Mesenchymal stem cell (in vitro differentiated cells and primary cell): ENCODE results near the gene NEGR1.

ENCODE experiments used
- DNase-seq: peaks from one replicate; pipeline ENCODE4 v3.0.0-alpha.2; 2013
- H2AFZ ChIP-seq: one replicate; pipeline ENCODE4 v1.6.1; 2013; ENCODE audit warnings: low read depth, mild to moderate bottlenecking, control low read depth, inconsistent platforms, low read length, moderate library complexity
- H2AK5ac ChIP-seq: 2 replicates; pipeline ENCODE4 v1.6.1; 2013; ENCODE audit warnings: low read length, moderate library complexity, mild to moderate bottlenecking, inconsistent platforms; ENCODE audit not compliant: severe bottlenecking
- H2BK120ac ChIP-seq: one replicate; pipeline ENCODE4 v1.6.1; 2013; ENCODE audit warnings: low read depth, mild to moderate bottlenecking, inconsistent platforms, low read length, moderate library complexity
- H2BK12ac ChIP-seq, 2 experiments: one replicate each; pipeline ENCODE4 v1.6.1; 2013; ENCODE audit warnings: inconsistent platforms in 2 of 2, low read length in 2 of 2, mild to moderate bottlenecking in 2 of 2, moderate library complexity in 2 of 2, control low read depth in 1 of 2
- H2BK15ac ChIP-seq: one replicate; pipeline ENCODE4 v1.6.1; 2013; ENCODE audit warnings: mild to moderate bottlenecking, low read depth, inconsistent platforms; ENCODE audit not compliant: poor library complexity, severe bottlenecking
- H2BK5ac ChIP-seq: 2 replicates; pipeline ENCODE4 v1.6.1; 2013; ENCODE audit warnings: low read depth, mild to moderate bottlenecking, low read length, control low read depth, inconsistent platforms; ENCODE audit not compliant: poor library complexity, severe bottlenecking
- H3K14ac ChIP-seq, 2 experiments: one replicate each; pipeline ENCODE4 v1.6.1; 2013; ENCODE audit warnings: inconsistent platforms in 2 of 2, low read length in 2 of 2, control low read depth in 1 of 2, mild to moderate bottlenecking in 1 of 2, moderate library complexity in 1 of 2
- H3K18ac ChIP-seq, 2 experiments: one replicate each; pipeline ENCODE4 v1.6.1; 2013; ENCODE audit warnings: inconsistent platforms in 2 of 2, low read length in 2 of 2, control low read depth in 1 of 2, low read depth in 1 of 2, mild to moderate bottlenecking in 1 of 2
- H3K23ac ChIP-seq, 2 experiments: one replicate each; pipeline ENCODE4 v1.6.1; 2013; ENCODE audit warnings: inconsistent platforms in 2 of 2, low read length in 2 of 2, mild to moderate bottlenecking in 2 of 2, moderate library complexity in 2 of 2, control low read depth in 1 of 2
- H3K27ac ChIP-seq: 2 replicates; pipeline ENCODE4 v1.5.1; 2013; ENCODE audit warnings: mild to moderate bottlenecking, moderate library complexity, low read length, control low read depth, inconsistent platforms; ENCODE audit not compliant: poor library complexity, severe bottlenecking
- H3K27me3 ChIP-seq, 2 experiments: 2 replicates each; pipeline versions ENCODE4 v1.6.1 to v1.7.0; 2013; ENCODE audit warnings: low read length in 2 of 2, mild to moderate bottlenecking in 2 of 2, moderate library complexity in 2 of 2, control low read depth in 1 of 2, inconsistent platforms in 1 of 2; ENCODE audit not compliant: control insufficient read depth in 1 of 2, insufficient read depth in 1 of 2
- H3K36me3 ChIP-seq, 2 experiments: 2 replicates each; pipeline versions ENCODE4 v1.6.1 to v1.7.0; 2013; ENCODE audit warnings: low read length in 2 of 2, control low read depth in 1 of 2, inconsistent platforms in 1 of 2, low read depth in 1 of 2, mild to moderate bottlenecking in 1 of 2; ENCODE audit not compliant: insufficient read depth in 2 of 2, control insufficient read depth in 1 of 2
- H3K4ac ChIP-seq, 2 experiments: one replicate each; pipeline ENCODE4 v1.6.1; 2013; ENCODE audit warnings: inconsistent platforms in 2 of 2, low read length in 2 of 2, mild to moderate bottlenecking in 2 of 2, moderate library complexity in 2 of 2, control low read depth in 1 of 2, low read depth in 1 of 2
- H3K4me1 ChIP-seq: 2 replicates; pipeline ENCODE4 v1.6.1; 2013; ENCODE audit warnings: low read depth, low read length, control low read depth; ENCODE audit not compliant: control insufficient read depth, insufficient read depth
- H3K4me2 ChIP-seq: 2 replicates; pipeline ENCODE4 v1.6.1; 2013; ENCODE audit warnings: low read length, mild to moderate bottlenecking, inconsistent platforms; ENCODE audit not compliant: poor library complexity, severe bottlenecking
- H3K4me3 ChIP-seq, 2 experiments: 2 replicates each; pipeline versions ENCODE4 v1.5.1 to v1.7.0; 2013; ENCODE audit warnings: low read length in 2 of 2, mild to moderate bottlenecking in 2 of 2, control low read depth in 1 of 2, low read depth in 1 of 2; ENCODE audit not compliant: insufficient read depth in 1 of 2
- H3K79me1 ChIP-seq: replicated peaks from 2 replicates; pipeline ENCODE4 v1.6.1; 2013; ENCODE audit warnings: mild to moderate bottlenecking, control low read depth, low read length, inconsistent platforms; ENCODE audit not compliant: poor library complexity, severe bottlenecking
- H3K9ac ChIP-seq: 2 replicates; pipeline ENCODE4 v1.7.0; 2013; ENCODE audit warnings: mild to moderate bottlenecking, low read length, moderate library complexity
- H3K9me3 ChIP-seq: 2 replicates; pipeline ENCODE4 v1.7.0; 2013; ENCODE audit warnings: mild to moderate bottlenecking, low read length; ENCODE audit not compliant: control insufficient read depth
- H4K8ac ChIP-seq: one replicate; pipeline ENCODE4 v1.6.1; 2013; ENCODE audit warnings: inconsistent platforms, mild to moderate bottlenecking, low read length, moderate library complexity
- H4K91ac ChIP-seq: one replicate; pipeline ENCODE4 v1.6.1; 2013; ENCODE audit warnings: mild to moderate bottlenecking, low read length, inconsistent platforms
- WGBS: methylation state at CpG from one replicate; pipeline ENCODE4 v1.1.7; 2013; ENCODE audit warnings: mixed read lengths; 5-methylcytosine and 5-hydroxymethylcytosine counted together

NEGR1 gene

DNA sequence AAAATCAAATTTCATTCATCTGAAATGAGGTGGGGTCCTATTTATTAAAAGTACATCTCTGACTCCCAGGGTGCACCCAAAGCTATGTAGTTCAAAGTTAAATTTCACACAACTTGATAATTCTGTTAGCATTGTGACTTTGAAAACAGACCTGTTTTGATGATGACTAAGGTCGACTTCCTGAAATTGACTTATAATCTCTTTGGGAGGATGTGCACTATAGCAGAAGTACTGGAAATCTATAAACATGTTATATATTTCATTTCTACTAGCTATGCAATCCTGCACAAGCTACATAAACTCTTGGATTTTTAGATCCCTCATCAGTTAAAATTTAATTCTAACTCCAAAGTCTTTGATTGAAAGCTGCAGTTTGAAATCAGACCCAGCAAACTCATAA, 507.6 kb downstream of the NEGR1 start:
- Histone ChIP-seq H3K4me2 (no peak overlapping the region), H2BK15ac (no peak overlapping the region), H2AFZ (no peak overlapping the region), H3K23ac (no peak overlapping the region), H3K18ac (no peak overlapping the region), H3K9me3 (no peaks in the 10 kb centered on the region), H3K79me1 (peaks cover 4% of the 10 kb centered on the region), H3K4ac (no peak overlapping the region), H2BK120ac (no peak overlapping the region), H3K9ac (no peak overlapping the region), H3K14ac (no peak overlapping the region), H3K4me3 (no peak overlapping the region), H4K91ac (no peak overlapping the region), H3K27ac (no peak overlapping the region), H2BK5ac (no peak overlapping the region), H3K36me3 (peaks cover 0 to 5% of the 10 kb centered on the region in 2 experiments), H4K8ac (no peak overlapping the region), H3K4me1 (no peaks in the 10 kb centered on the region), H2AK5ac (no peak overlapping the region), H2BK12ac (no peak overlapping the region), H3K27me3 (no peaks in the 10 kb centered on the region)
- WGBS = no CpG with 5 or more reads among the region's 1 CpG
- DNase-seq = no peak

DNA sequence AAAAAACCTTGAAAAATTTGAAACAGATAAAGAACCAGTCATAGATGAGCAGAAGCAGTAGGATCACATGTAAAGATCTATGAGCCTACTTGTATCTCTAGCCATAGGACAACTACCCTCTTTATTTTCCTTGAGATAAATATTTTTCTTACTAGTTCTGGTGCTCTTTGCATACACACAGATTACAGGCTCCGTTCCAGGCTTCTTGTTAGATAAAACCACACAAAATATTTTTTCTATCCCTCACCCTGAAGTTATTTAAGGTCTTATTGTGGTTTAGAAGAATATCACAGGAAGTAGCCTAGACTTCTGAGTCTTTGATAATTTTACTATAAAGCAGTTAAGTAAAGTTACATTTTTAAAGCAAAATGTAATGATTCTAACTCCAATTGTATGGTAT, 512.2 kb downstream of the NEGR1 start:
- H3K27ac ChIP-seq = no peak overlapping the region
- no peak overlapping the region for H3K14ac ChIP-seq
- peaks cover 7% of the 10 kb centered on the region for H3K79me1 ChIP-seq
- H3K9me3 ChIP-seq = no peaks in the 10 kb centered on the region
- H2BK12ac ChIP-seq = no peak overlapping the region
- H4K8ac ChIP-seq = no peak overlapping the region
- H2AK5ac ChIP-seq = no peak overlapping the region
- no peak overlapping the region for H2AFZ ChIP-seq
- H3K4ac ChIP-seq = no peak overlapping the region
- H3K27me3 ChIP-seq = no peaks in the 10 kb centered on the region
- H3K4me3 ChIP-seq = no peak overlapping the region
- no peak overlapping the region for H3K4me2 ChIP-seq
- no peak overlapping the region for H3K23ac ChIP-seq
- H2BK5ac ChIP-seq = no peak overlapping the region
- H3K9ac ChIP-seq = no peak overlapping the region
- no peak overlapping the region for H4K91ac ChIP-seq
- DNase-seq = no peak
- H3K4me1 ChIP-seq = no peaks in the 10 kb centered on the region
- H3K18ac ChIP-seq = no peak overlapping the region
- no peaks in the 10 kb centered on the region for H3K36me3 ChIP-seq
- no CpG with 5 or more reads among the region's 1 CpG for WGBS
- H2BK15ac ChIP-seq = no peak overlapping the region
- H2BK120ac ChIP-seq = no peak overlapping the region

DNA sequence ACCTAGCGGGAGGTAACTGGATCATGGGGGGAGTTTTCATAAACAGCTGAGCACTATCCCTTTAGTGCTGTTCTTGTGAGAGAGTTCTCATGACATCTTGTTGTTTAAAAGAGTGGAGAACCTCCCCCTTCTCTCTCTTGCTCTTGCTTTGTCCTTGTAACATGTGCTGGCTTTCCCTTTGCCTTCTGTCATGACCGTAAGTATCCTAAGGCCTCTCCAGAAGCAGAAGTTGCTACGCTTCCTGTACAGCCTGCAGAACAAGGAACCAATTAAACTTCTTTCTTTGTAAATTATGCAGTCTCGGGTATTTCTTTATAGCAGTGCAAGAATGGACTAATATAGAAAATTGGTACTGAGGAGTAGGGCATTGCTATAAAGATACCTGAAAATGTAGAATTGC, 515.6 kb downstream of the NEGR1 start:
- Histone ChIP-seq H2AFZ (no peak overlapping the region), H3K27ac (no peak overlapping the region), H2BK12ac (no peak overlapping the region), H3K36me3 (no peaks in the 10 kb centered on the region), H4K91ac (no peak overlapping the region), H3K4me3 (no peak overlapping the region), H2BK120ac (no peak overlapping the region), H3K23ac (no peak overlapping the region), H3K27me3 (no peaks in the 10 kb centered on the region), H3K4me2 (no peak overlapping the region), H3K79me1 (peaks cover 7% of the 10 kb centered on the region), H3K4me1 (no peaks in the 10 kb centered on the region), H3K18ac (no peak overlapping the region), H3K14ac (no peak overlapping the region), H3K4ac (no peak overlapping the region), H3K9me3 (no peaks in the 10 kb centered on the region), H2AK5ac (no peak overlapping the region), H2BK5ac (no peak overlapping the region), H2BK15ac (no peak overlapping the region), H4K8ac (no peak overlapping the region), H3K9ac (no peak overlapping the region)
- 89% methylated on average over 3 of the region's 4 CpGs for WGBS
- DNase-seq = no peak

DNA sequence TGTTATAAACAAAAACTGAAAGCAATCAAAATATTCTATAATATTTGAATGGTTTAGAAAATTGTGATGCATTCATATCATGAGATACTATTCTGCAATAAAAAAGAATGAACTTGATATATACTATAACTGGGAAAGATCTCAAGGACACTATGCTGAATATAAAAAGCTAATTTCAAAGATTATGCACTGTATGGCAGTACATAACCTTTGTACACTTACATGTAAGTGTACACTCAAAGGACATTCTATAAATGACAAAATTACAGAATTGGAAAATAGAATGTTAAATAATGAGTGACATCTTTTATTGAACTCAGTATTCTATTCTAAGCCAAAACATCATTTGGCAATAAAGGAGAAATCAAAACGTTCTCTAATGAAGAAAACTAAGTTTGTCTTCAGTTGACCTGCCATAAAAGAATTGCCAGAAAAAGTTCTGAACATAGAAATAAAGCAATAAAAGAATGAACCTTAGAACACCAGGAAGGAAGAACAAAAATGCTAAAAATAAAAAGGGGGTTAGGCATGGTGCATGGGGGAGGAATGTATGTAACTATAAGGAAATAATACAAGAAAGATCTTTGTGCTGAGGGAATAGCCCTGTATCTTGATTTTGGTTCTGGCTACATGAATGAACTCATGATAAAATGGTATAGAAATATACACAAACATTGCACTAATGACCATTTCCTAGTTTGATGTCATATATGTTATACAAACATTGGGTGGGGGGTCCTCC, 519.7 kb downstream of the NEGR1 start:
- H3K4me2 ChIP-seq = no peak overlapping the region
- no peak overlapping the region for H2AFZ ChIP-seq
- H3K27ac ChIP-seq = no peak overlapping the region
- H3K9ac ChIP-seq = no peak overlapping the region
- no peaks in the 10 kb centered on the region for H3K27me3 ChIP-seq
- no peaks in the 10 kb centered on the region for H3K36me3 ChIP-seq
- no peaks in the 10 kb centered on the region for H3K4me1 ChIP-seq
- H2BK120ac ChIP-seq = no peak overlapping the region
- no peak overlapping the region for H2BK12ac ChIP-seq
- DNase-seq = no peak
- H2BK15ac ChIP-seq = no peak overlapping the region
- no peak overlapping the region for H3K23ac ChIP-seq
- no peak overlapping the region for H3K4ac ChIP-seq
- H4K8ac ChIP-seq = no peak overlapping the region
- H3K18ac ChIP-seq = no peak overlapping the region
- 83% methylated on average over 1 of the region's 1 CpG for WGBS
- peaks cover under 1% of the 10 kb centered on the region for H3K79me1 ChIP-seq
- no peaks in the 10 kb centered on the region for H3K9me3 ChIP-seq
- H3K14ac ChIP-seq = no peak overlapping the region
- no peak overlapping the region for H4K91ac ChIP-seq
- H2AK5ac ChIP-seq = no peak overlapping the region
- H3K4me3 ChIP-seq = no peak overlapping the region
- H2BK5ac ChIP-seq = no peak overlapping the region
